HuH-7.5 (cell line): ENCODE results near the gene C19orf85.
"Not testable (repeated sequence)": the region's sequence is repeated elsewhere in the genome, so short reads cannot be mapped to it uniquely, and the experiment has no call there.

Experiments used
- DNase-seq: peaks from one replicate; pipeline ENCODE4 v3.0.0; 2011; ENCODE audit warnings: low spot score

The C19orf85 gene

GRCh38 chr19:55464662-55465054, at the start of gene C19orf85:
Gene C19orf85, minus strand, starts transcription at chr19:55464751. Its CDS starts 197 bp downstream, at chr19:55464554.
- no peak for DNase-seq

DNA sequence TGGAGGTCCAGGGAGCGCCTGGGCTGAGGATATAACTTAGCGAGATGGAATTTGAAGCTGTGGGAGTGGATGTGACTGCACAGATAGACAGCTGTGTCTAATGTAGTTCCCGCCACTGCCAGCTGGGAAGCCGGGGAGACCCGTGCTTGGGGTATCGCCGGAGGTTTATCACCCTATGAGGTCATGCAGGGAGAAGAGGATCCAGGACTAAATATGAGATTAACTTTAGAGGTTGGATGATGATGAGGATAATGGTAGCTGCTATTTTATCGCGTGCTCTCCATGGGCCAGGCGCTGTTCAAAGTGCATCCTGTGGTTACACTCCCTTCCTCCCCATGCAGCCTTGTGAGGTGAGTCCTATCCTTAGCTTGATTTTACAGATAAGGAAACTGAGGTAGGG, 43.6 kb upstream of the C19orf85 start:
- no peak for DNase-seq

DNA sequence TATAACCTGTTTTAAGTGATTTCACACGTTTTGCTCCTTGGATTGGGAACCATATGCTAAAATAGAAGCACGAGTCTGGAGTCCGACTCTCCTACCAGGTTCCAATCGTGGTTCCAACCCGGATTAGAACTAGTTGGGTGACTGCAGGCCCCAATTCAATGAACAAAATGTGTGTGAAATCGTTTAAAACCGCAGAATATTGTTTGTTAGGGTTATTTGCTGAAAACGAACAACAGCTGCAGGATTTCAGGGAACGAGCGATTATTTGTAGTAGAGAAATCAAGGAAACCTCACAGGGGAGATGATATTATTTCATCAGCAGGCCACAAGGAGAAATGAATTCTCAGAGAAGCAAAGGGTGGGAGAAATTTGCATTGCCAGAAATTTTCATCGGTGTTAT, 40.4 kb upstream of the C19orf85 start:
- DNase-seq: no peak

DNA sequence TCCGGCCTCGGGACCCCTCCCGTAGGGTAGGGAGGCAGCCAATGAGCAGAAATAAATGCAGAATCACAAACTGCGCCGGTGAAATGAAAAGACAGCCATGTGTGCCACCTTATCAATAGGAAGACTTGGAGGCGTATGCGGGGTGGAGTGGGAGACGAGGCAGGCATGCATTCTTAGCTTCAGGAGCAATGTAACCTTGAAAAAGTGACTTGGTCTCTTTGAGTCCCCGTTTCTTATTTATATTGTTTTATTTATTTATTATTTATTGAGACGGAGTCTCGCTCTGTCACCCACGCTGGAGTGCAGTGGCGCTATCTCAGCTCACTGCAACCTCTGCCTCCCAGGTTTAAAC, 39.7 kb upstream of the C19orf85 start:
- no peak for DNase-seq

DNA sequence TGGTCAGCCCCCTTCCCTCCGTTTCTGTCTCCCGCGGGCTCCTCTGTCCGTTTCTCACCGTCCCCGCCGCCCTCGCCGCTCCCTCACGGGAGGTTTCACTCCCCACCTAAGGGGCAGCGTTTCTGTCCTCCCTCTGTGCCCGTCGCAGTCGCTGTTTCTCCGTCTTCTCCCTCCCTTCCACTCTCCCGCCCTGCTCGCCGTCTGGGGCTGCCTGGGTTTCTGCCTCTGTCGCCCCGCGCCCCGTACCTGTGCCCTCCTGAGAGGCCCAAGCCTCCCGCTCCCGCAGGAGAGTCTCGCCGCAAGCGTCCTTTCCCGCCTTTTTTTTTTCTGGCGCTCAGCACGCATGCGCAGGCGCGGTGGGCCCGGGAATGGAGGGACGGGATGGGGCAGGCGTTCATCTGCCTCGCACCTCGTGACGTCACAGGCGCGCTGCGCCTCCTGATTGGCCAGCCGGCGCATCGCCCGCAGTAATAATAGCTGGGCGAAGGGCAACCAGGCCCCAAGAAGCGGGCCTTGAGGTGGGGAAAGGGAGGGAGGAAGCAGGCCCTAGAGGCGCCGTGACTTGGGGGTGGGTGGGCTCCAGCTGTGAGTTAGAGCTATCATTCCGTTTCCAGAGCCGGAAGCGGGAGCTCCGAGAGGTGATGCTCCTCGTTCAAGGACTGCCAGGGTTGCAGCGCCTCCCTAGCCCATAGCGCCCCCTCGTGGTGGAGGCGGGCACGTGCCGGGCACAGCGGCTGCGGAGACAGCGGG, 39.1 kb upstream of the C19orf85 start:
- DNase-seq: peak; percentile 94

DNA sequence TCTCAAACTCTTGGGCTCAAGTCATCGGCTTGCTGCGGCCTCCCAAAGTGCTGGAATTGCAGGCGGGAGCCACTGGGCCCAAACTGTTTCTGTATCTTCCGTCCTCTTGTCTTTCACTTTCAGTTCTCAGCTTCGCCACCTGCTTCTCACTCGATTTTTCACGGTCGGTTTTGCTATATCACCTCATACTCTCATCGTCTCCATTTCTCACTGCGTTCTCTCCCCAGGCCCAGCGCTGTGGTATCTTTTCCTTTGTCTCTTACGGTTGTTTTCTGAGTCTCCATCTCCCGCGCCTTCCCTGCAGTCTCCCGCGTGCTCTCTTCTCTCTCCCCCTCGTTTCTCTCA, 38.6 kb upstream of the C19orf85 start:
- DNase-seq: no peak

- DNase-seq: no peak
These were observed 37.8 kb upstream of the C19orf85 start for GRCh38 chr19:55502197-55502952.

DNA sequence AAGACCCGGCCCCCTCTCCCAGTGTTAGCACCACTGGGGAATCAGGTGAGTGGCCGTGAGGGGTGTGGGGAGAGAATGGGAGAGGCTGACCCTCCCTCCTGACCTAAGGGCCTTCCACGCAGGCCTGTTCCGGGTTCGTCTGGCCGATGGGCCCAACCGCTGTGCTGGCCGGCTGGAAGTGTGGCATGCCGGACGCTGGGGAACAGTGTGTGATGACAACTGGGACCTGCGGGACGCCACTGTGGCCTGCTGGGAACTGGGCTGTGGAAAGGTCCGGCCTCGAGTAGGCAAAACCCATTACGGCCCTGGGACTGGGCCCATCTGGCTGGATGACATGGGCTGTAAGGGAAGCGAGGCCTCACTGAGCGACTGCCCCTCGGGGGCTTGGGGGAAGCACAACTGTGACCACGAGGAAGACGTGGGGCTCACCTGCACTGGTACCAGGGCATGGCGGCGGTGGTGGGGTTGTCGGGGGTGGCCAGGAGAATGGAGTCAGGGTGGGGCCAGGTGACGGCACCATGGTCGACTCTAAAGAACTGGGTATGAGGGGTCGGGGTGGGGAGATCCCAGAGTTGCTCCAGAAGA, 35.9 kb upstream of the C19orf85 start:
- no peak for DNase-seq

GRCh38 chr19:55498246-55498840, 33.8 kb upstream of the C19orf85 start:
- DNase-seq: no peak

GRCh38 chr19:55497763-55498162, 33.2 kb upstream of the C19orf85 start:
- DNase-seq: no peak

- DNase-seq: not testable (repeated sequence)
These were observed 32.3 kb upstream of the C19orf85 start for GRCh38 chr19:55496820-55497219.

- no peak for DNase-seq
These were observed 31.2 kb upstream of the C19orf85 start for GRCh38 chr19:55495646-55496349.

GRCh38 chr19:55494172-55494761, 29.7 kb upstream of the C19orf85 start:
- DNase-seq: no peak

- DNase-seq: no peak
These were observed 29.2 kb upstream of the C19orf85 start for GRCh38 chr19:55493645-55494171.

GRCh38 chr19:55493052-55493644, 28.6 kb upstream of the C19orf85 start:
- no peak for DNase-seq

- no peak for DNase-seq
These were observed 27.9 kb upstream of the C19orf85 start for GRCh38 chr19:55492362-55492944.

GRCh38 chr19:55491546-55492360, 27.2 kb upstream of the C19orf85 start:
- no peak for DNase-seq

DNA sequence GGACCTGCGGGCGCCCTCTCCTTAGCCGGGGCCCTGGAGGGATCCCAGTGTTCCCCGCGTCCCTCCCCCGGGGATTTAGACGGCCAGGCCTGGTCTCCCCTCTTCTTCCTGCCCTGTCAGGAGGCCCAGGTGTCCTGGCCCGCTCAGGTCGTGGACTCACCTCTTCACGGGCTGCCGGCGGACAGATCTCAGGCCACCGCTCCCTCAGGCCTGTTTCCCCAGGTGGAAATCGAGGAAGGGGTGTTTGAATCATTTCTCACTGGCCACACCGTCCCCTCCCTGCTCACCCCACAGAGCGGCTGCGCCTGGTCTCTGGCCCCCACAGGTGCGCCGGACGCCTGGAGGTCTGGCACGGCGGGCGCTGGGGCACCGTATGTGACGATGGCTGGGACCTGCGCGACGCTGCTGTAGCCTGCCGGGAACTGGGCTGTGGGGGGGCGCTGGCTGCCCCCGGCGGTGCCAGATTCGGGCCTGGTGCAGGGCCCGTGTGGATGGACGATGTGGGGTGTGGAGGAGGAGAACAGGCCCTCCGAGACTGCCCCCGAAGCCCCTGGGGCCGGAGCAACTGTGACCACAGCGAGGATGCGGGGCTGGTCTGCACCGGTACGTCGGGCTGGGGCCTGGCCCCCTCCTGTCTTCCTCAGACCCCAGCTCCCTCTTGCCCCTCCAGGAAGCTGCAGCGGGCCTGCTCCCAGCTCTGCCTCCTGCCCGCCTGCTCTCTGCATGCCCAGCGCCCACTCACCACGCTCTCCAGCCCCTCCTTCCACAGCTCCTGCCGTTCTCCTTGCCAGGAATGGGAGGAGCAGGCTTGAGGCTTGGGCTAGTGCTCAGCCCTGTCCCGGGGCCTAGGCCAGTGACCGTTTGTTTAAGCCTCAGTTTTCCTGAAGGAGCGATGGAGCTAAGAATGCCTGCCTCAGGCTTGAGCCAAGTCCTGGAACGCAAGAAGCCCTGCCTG, 26.2 kb upstream of the C19orf85 start:
- no peak for DNase-seq
